AG04450 (cell line): ENCODE results near the gene TSHR. TPM values are rescaled to one million over a fixed set of nuclear protein-coding genes. Genes with fewer than 3 reads are reported as not detected.

Experiments used
- CTCF ChIA-PET: fragments of 300-600, 350-600 bp; formaldehyde crosslinking; extraction: SDS; loops from one replicate; lab custom pipeline; 2022; ENCODE audit warnings: antibody characterized with exemption, inconsistent platforms; lab: Charles Lee
- POLR2A ChIA-PET: fragments of 350-600 bp; formaldehyde crosslinking; extraction: SDS; loops from one replicate; lab custom pipeline; 2021; ENCODE audit warnings: antibody characterized with exemption, inconsistent platforms; lab: Yijun Ruan, JAX
- DNase-seq: peaks from one replicate; pipeline ENCODE4 v3.0.0-alpha.2; 2011; ENCODE audit warnings: low read depth, low spot score
- H3K27ac ChIP-seq: one replicate; pipeline ENCODE4 v1.5.1; 2012; ENCODE audit warnings: low read depth, low read length, control low read depth
- H3K27me3 ChIP-seq: one replicate; pipeline ENCODE4 v1.6.0; 2012; ENCODE audit warnings: low read length; ENCODE audit not compliant: control insufficient read depth, insufficient read depth
- H3K4me3 ChIP-seq: 2 replicates; pipeline ENCODE4 v1.5.1; 2011; ENCODE audit warnings: mild to moderate bottlenecking, low read depth, low read length, control low read depth
- H3K9me3 ChIP-seq: 2 replicates; pipeline ENCODE4 v1.5.1; 2012; ENCODE audit warnings: low read length; ENCODE audit not compliant: control insufficient read depth, insufficient read depth
- polyA plus RNA-seq: library from polyadenylated mRNA; depleted of rRNA; stranded (reverse); fragments of >200 nt; gene quantifications from 2 replicates; pipeline ENCODE4 v1.2.3, GENCODE V29; 2011
- TF ChIP-seq, protein P1 (sequence below): IDR thresholded peaks from 2 replicates; pipeline ENCODE4 v1.5.1; 2011; ENCODE audit warnings: low read depth, low read length, control low read depth, inconsistent platforms

TSHR gene
- polyA plus RNA-seq, 1 experiment, result not detected

DNA sequence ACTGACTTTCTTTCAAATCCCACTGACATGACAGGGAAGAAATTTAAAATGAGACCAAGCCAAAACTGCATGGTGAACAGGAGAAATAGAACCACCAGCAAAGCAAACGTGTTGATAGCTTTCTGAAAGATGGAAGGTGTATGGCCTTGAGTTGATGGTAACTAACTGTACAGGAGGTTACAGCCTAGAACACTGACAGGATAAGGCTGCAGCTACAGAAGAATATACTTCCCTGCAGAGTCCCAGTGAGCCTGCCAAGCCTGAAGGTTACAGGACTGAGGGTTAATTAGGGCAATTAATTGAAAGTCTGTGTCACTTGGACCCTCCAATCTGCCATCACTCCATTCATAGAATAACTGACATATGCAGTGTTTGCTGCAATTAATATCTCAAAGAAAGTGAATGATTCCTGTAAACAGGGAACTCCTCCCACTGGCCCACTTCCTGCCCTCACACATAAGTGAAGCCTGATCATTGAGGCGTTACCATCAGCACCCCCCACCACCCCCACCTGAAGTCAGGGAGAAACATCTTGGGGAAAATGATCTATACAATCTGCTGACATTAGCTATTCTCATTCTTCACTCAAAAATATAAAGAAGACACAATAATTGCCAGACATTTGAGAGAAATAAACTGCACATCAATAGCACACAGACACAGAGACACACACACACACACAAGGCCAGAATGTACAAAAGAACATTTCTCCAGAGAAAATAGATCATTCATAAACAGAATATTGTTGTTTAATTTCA is 191.9 kb downstream of the TSHR start:
- CTCF ChIA-PET, result interaction anchor here (0.8 to 3.0 kb wide), 3 partner anchors 17 to 24 kb away, joined by 3 to 10 read pairs (median 9); no protein-coding TSS in a partner anchor
- DNase-seq, result no peak
- POLR2A ChIA-PET, result interaction anchor here (0.6 kb wide), 1 partner anchor 1388 kb away, joined by 4 read pairs; no protein-coding TSS in a partner anchor
- Histone ChIP-seq H3K27ac (no peak overlapping the region), H3K4me3 (no peak overlapping the region), H3K27me3 (no peaks in the 10 kb centered on the region), H3K9me3 (peaks cover 4% of the 10 kb centered on the region; the same call in 1 of the 2 replicates)
- TF ChIP-seq, protein P1, sequence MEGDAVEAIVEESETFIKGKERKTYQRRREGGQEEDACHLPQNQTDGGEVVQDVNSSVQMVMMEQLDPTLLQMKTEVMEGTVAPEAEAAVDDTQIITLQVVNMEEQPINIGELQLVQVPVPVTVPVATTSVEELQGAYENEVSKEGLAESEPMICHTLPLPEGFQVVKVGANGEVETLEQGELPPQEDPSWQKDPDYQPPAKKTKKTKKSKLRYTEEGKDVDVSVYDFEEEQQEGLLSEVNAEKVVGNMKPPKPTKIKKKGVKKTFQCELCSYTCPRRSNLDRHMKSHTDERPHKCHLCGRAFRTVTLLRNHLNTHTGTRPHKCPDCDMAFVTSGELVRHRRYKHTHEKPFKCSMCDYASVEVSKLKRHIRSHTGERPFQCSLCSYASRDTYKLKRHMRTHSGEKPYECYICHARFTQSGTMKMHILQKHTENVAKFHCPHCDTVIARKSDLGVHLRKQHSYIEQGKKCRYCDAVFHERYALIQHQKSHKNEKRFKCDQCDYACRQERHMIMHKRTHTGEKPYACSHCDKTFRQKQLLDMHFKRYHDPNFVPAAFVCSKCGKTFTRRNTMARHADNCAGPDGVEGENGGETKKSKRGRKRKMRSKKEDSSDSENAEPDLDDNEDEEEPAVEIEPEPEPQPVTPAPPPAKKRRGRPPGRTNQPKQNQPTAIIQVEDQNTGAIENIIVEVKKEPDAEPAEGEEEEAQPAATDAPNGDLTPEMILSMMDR, result no peak

DNA sequence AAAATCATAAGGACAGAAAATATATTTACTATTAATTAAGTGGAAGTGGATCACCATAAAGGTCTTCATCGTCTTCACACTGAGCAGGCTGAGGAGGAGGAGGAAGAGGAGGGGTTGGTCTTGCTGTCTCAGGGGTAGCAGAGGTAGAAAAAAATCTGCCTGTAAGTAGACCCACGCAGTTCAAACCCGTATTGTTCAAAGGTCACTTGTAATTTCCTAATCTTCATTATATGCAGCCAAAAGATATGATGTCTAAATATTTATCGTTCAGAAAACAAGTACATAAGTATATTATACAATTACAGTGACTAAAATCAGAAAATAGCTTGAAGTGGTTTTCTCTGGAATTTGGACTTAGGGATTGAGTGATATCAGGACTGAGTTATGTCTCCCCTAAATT is 193.2 kb downstream of the TSHR start:
- no peak overlapping the region for H3K27ac ChIP-seq
- no peak overlapping the region for H3K4me3 ChIP-seq
- no peak for DNase-seq
- ChIA-PET CTCF (interaction anchor here (1.3 to 3.0 kb wide), 2 partner anchors 14 to 23 kb away, joined by 3 to 10 read pairs; no protein-coding TSS in a partner anchor), POLR2A (no interaction called here)
- peaks cover under 1% of the 10 kb centered on the region; the same call in 1 of the 2 replicates for H3K9me3 ChIP-seq
- H3K27me3 ChIP-seq, result no peaks in the 10 kb centered on the region
- TF ChIP-seq, protein P1, result no peak

DNA sequence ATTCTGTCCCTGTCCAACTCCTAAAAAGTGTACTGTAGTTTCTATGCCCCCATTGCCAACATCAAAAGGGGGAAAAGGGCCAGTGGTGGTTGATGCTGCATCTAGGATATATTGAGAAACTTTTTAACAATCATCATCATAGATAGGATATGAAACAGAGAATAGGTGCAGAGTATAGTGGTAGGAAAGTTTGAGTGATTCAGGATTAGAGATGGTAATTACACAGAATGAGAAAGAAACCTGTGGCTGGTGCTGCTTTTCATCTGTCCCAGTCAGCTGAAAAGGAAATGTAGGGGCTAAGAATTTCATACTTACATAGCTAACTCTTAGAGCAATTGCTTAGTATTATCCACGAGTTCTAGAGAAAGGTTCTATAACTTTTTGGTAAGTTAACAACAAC is 197.8 kb downstream of the TSHR start:
- Histone ChIP-seq H3K4me3 (no peak overlapping the region), H3K9me3 (no peaks in the 10 kb centered on the region), H3K27ac (no peak overlapping the region), H3K27me3 (no peaks in the 10 kb centered on the region)
- DNase-seq, result no peak
- TF ChIP-seq, protein P1, result no peak
- ChIA-PET CTCF (no interaction called here), POLR2A (no interaction called here)

DNA sequence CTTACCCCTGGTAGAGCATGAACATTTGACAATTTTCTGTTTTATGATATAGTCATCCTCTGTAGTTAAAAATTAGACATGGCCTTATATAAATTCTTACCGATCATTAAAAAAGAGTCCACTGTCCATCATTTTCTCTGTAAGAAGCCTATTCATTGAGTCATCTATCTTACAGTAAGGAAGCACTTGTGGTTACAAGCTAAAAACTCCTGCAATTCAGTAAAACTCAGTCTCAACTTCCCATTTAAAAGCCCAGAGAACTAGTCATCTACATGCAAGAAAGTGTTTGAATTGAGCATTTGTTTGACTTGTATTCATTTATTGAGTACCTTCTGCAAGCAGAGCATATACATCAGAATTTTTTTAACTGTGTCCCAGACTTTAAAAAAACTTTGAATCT is 202.0 kb downstream of the TSHR start:
- no peaks in the 10 kb centered on the region for H3K27me3 ChIP-seq
- TF ChIP-seq, protein P1, result no peak
- no peak for DNase-seq
- H3K4me3 ChIP-seq, result no peak overlapping the region
- ChIA-PET CTCF (interaction anchor here (1.2 to 2.1 kb wide), 2 partner anchors 12 to 14 kb away, joined by 4 to 8 read pairs; no protein-coding TSS in a partner anchor), POLR2A (no interaction called here)
- no peak overlapping the region for H3K27ac ChIP-seq
- H3K9me3 ChIP-seq, result no peaks in the 10 kb centered on the region

DNA sequence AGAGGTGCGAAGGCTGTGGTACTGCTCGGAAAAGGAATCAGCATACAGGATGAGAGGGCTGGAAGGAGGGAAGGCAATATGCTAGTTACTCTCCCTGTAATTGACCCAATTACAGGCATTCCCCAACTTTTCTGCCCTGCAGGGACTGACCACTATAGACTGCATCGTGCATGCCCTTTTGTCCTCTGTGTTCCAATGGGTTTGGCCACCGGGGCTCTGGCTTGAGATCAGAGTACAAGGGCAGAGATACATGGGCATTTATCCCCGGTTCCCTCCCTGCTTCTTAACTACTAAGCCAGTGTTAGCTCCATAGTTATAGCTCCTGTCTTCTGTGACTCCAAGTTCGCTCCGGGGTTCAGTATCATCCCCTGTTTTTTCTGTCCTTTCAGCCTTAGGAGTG is 205.7 kb downstream of the TSHR start:
- no peak for DNase-seq
- Histone ChIP-seq H3K9me3 (no peaks in the 10 kb centered on the region), H3K4me3 (no peak overlapping the region), H3K27ac (no peak overlapping the region), H3K27me3 (no peaks in the 10 kb centered on the region)
- CTCF ChIA-PET, result interaction anchor here (1.2 to 6.5 kb wide), 5 partner anchors 10 to 206 kb away, joined by 5 to 44 read pairs (median 12); partner anchors contain the start of gene TSHR
- TF ChIP-seq, protein P1, result no peak
- POLR2A ChIA-PET, result no interaction called here
